GM12878 (cell line): Measurements from ENCODE around the gene MBNL1. TPM values are rescaled to one million over a fixed set of nuclear protein-coding genes. Genes with fewer than 3 reads are reported as not detected.

Experiments
- ATAC-seq: fragments of 200-7000 bp; cut with Tn5 transposase; 3 replicates; pipeline ENCODE4 v1.9.1; 2020; ENCODE audit warnings: mild to moderate bottlenecking, moderate library complexity
- BruUV-seq: library from RNA; stranded (reverse); fragments of 400-500 nt; replicated peaks from 2 replicates; lab custom pipeline; 2021; lab: Mats Ljungman, UMichigan
- CTCF ChIA-PET: fragments of 300-600 bp; sonication (Branson Sonifier 250); formaldehyde crosslinking; extraction: SDS; loops from one replicate; lab custom pipeline; 2021; ENCODE audit warnings: inconsistent platforms; lab: Yijun Ruan, JAX
- POLR2A ChIA-PET: fragments of 350-600 bp; formaldehyde crosslinking; extraction: SDS; loops from one replicate; lab custom pipeline; 2021; ENCODE audit warnings: inconsistent platforms; lab: Charles Lee
- RAD21 ChIA-PET: fragments of 300-600 bp; sonication (Branson Sonifier 250); formaldehyde crosslinking; loops from one replicate; lab custom pipeline; 2023; ENCODE audit warnings: antibody characterized with exemption; ENCODE audit not compliant: unreplicated experiment; lab: Charles Lee
- SMC1A ChIA-PET: fragments of 300-600 bp; sonication (Branson Sonifier 250); formaldehyde crosslinking; loops from one replicate; lab custom pipeline; 2023; ENCODE audit not compliant: unreplicated experiment, uncharacterized antibody; lab: Charles Lee
- DNase-seq: peaks from one replicate; pipeline ENCODE4 v3.0.0-alpha.2; 2011; ENCODE audit warnings: low read depth, low spot score
- FAIRE-seq: peaks from 3 replicates; lab custom pipeline; 2011; peaks lifted over from hg19 to GRCh38; lab: Jason Lieb, UNC
- H2AFZ ChIP-seq: 2 replicates; pipeline ENCODE4 v1.6.0; 2011; ENCODE audit warnings: low read depth, low read length, control low read depth; ENCODE audit not compliant: control insufficient read depth
- H3K27ac ChIP-seq: 2 replicates; pipeline ENCODE4 v1.5.1; 2011; ENCODE audit warnings: control low read depth; ENCODE audit not compliant: control insufficient read depth, insufficient read depth
- H3K27me3 ChIP-seq, 2 experiments: replicated peaks in 1 of 2; 2 replicates each; pipeline versions ENCODE4 v1.6.0 to v1.6.1; 2011; ENCODE audit warnings: low read length in 1 of 2; ENCODE audit not compliant: control insufficient read depth in 2 of 2, insufficient read depth in 2 of 2
- H3K36me3 ChIP-seq, 2 experiments: 2 replicates each; pipeline ENCODE4 v1.5.1; 2011; ENCODE audit warnings: low read length in 1 of 2; ENCODE audit not compliant: control insufficient read depth in 2 of 2, insufficient read depth in 2 of 2
- H3K4me1 ChIP-seq: 2 replicates; pipeline ENCODE4 v1.6.1; 2011; ENCODE audit warnings: mild to moderate bottlenecking, low read length, moderate library complexity, mixed read lengths; ENCODE audit not compliant: control insufficient read depth, insufficient read depth
- H3K4me2 ChIP-seq: 2 replicates; pipeline ENCODE4 v1.6.0; 2011; ENCODE audit warnings: control low read depth; ENCODE audit not compliant: control insufficient read depth, insufficient read depth
- H3K4me3 ChIP-seq: fragments of 200-600 bp; sonication (generic); 2 replicates; pipeline ENCODE4 v1.5.1; 2016
- H3K79me2 ChIP-seq: 2 replicates; pipeline ENCODE4 v1.6.0; 2011; ENCODE audit warnings: low read length; ENCODE audit not compliant: control insufficient read depth, insufficient read depth
- H3K9ac ChIP-seq: 2 replicates; pipeline ENCODE4 v1.8.0; 2011; ENCODE audit warnings: low read length, control low read depth, mixed read lengths; ENCODE audit not compliant: control insufficient read depth, insufficient read depth
- H3K9me3 ChIP-seq: replicated peaks from 3 replicates; pipeline ENCODE4 v1.5.1; 2011; ENCODE audit warnings: mild to moderate bottlenecking, low read length; ENCODE audit not compliant: control insufficient read depth, insufficient read depth
- H4K20me1 ChIP-seq: 2 replicates; pipeline ENCODE4 v1.6.0; 2011; ENCODE audit not compliant: control insufficient read depth, insufficient read depth
- CBX3 ChIP-seq: fragments of 200-600 bp; sonication (generic); IDR thresholded peaks from 2 replicates; pipeline ENCODE4 v1.6.1; 2016; ENCODE audit warnings: low read depth, borderline replicate concordance
- CEBPB ChIP-seq, 2 experiments: fragments of 150-350 bp in 1 of 2; IDR thresholded peaks; 2 replicates each; pipeline ENCODE4 v1.6.1; 2012 to 2014; ENCODE audit warnings: low read depth in 2 of 2, low read length in 2 of 2, borderline replicate concordance in 1 of 2, inconsistent platforms in 1 of 2
- DPF2 ChIP-seq: fragments of 450-650 bp; IDR thresholded peaks from 2 replicates; pipeline ENCODE4 v1.6.1; 2017; ENCODE audit warnings: mild to moderate bottlenecking
- FOS ChIP-seq: IDR thresholded peaks from 3 replicates; pipeline ENCODE4 v1.6.1; 2011; ENCODE audit warnings: borderline replicate concordance; ENCODE audit not compliant: insufficient read length; ENCODE audit errors: extremely low read depth
- GABPA ChIP-seq: IDR thresholded peaks from 2 replicates; pipeline ENCODE4 v1.6.1; 2014; ENCODE audit warnings: antibody characterized with exemption, low read depth, mild to moderate bottlenecking, inconsistent platforms
- IRF4 ChIP-seq: IDR thresholded peaks from 2 replicates; pipeline ENCODE4 v1.6.1; 2011; ENCODE audit warnings: low read depth, low read length
- JUNB ChIP-seq: IDR thresholded peaks from 2 replicates; pipeline ENCODE4 v1.6.1; 2016; ENCODE audit warnings: antibody characterized with exemption, mild to moderate bottlenecking
- KAT2A ChIP-seq: conservative IDR thresholded peaks from 2 replicates; pipeline ENCODE4 v1.6.1; 2011; ENCODE audit warnings: low read depth, low read length; ENCODE audit not compliant: control insufficient read depth
- KDM1A ChIP-seq: fragments of 200-600 bp; sonication (generic); IDR thresholded peaks from 2 replicates; pipeline ENCODE4 v1.6.1; 2016; ENCODE audit warnings: borderline replicate concordance
- MLLT1 ChIP-seq: fragments of 450-650 bp; IDR thresholded peaks from 2 replicates; pipeline ENCODE4 v1.6.1; 2016; ENCODE audit warnings: mild to moderate bottlenecking
- RCOR1 ChIP-seq: conservative IDR thresholded peaks from 2 replicates; pipeline ENCODE4 v1.6.1; 2012; ENCODE audit warnings: low read depth, low read length, improper control_type of control experiment
- RELB ChIP-seq: fragments of 450-650 bp; IDR thresholded peaks from 2 replicates; pipeline ENCODE4 v1.6.1; 2017; ENCODE audit warnings: low read depth, mild to moderate bottlenecking, moderate library complexity
- SUZ12 ChIP-seq: fragments of 200-600 bp; sonication (generic); IDR thresholded peaks from one replicate; pipeline ENCODE4 v1.6.1; 2018; ENCODE audit warnings: antibody characterized with exemption, mild to moderate bottlenecking; ENCODE audit not compliant: unreplicated experiment
- ZNF217 ChIP-seq: fragments of 450-650 bp; IDR thresholded peaks from 2 replicates; pipeline ENCODE4 v1.6.1; 2017; ENCODE audit warnings: antibody characterized with exemption, mild to moderate bottlenecking
- ZNF592 ChIP-seq: fragments of 450-650 bp; IDR thresholded peaks from 2 replicates; pipeline ENCODE4 v1.6.1; 2017; ENCODE audit warnings: mild to moderate bottlenecking, moderate library complexity
- WGBS: methylation state at CpG from one replicate; pipeline ENCODE4 v1.1.6; 2016; ENCODE audit warnings: low lambda C conversion rate; ENCODE audit not compliant: insufficient replicate concordance, insufficient coverage; ENCODE audit errors: missing lambda C conversion rate; 5-methylcytosine and 5-hydroxymethylcytosine counted together
- in situ Hi-C: fragments of 300-500 bp; cut with MboI; formaldehyde crosslinking; loops from 9 replicates; pipeline ENCODE4 v1.14.3; 2018; ENCODE audit warnings: mixed read lengths
- intact Hi-C: fragments of 100-400 bp; cut with micrococcal nuclease; formaldehyde crosslinking; loops from one replicate; pipeline ENCODE4 v1.14.2; 2022; ENCODE audit not compliant: unreplicated experiment
- polyA plus RNA-seq, 11 experiments: library from polyadenylated mRNA; depleted of rRNA in 4 of 11; unstranded in 6 of 11; stranded (reverse) in 5 of 11; fragments of >200 nt; fragmentation: Nextera tagmentation in 4 of 11; fragmentation: Illumina TruSeq in 1 of 11; extraction: Ambion mirVana in 4 of 11; extraction: Trizol in 1 of 11; gene quantifications; 1 replicate in 1 of 11; 2 replicates in 10 of 11; pipeline versions ENCODE4 v1.2.1 to v1.2.3, GENCODE V29; 2011 to 2016; ENCODE audit warnings: inconsistent platforms in 2 of 11, missing spikeins in 2 of 11, low read depth in 1 of 11
- total RNA-seq, 4 experiments: library from RNA; depleted of rRNA in 3 of 4; stranded (reverse); fragments of >200 nt in 3 of 4; fragmentation: Illumina TruSeq in 1 of 4; extraction: Trizol in 1 of 4; gene quantifications; 2 replicates each; pipeline versions ENCODE4 v1.2.1 to v1.2.3, GENCODE V29; 2013 to 2021

Gene MBNL1
- total and polyA plus RNA-seq, 10 of the 15 experiments (the other 5 are each of a cell fraction or from before 2014, with no cell fraction given) = 59.6 to 337 (median 143) TPM

- TF ChIP-seq CEBPB (IDR thresholded peaks at IDR 0.05; ENCODE audit: borderline replicate concordance in 1 of 2, low read depth in 2 of 2, low read length in 2 of 2) (no peak), RCOR1 (no peak), SUZ12 (no peak), ZNF217 (no peak), GABPA (no peak), DPF2 (no peak)
These were observed 104.7 kb downstream of the MBNL1 start (continued) for GRCh38 chr3:152373379-152373778.

GRCh38 chr3:152374262-152374990 is 105.7 kb downstream of the MBNL1 start:
- peak overlapping the region; percentile 30; the same call in 1 of the 2 replicates for H3K27ac ChIP-seq
- TF ChIP-seq KAT2A (no peak), IRF4 (0 out of 2 replicates have a peak, but pooled peaks have one; percentile 6), MLLT1 (no peak), CBX3 (no peak), RELB (no peak), KDM1A (no peak), ZNF592 (no peak), JUNB (no peak; the same call in 1 of the 2 replicates), RCOR1 (no peak), FOS (no peak)

More at GRCh38 chr3:152374262-152374990, 105.7 kb downstream of the MBNL1 start:
- Histone ChIP-seq H3K4me1 (peaks cover 22% of the 10 kb centered on the region), H2AFZ (no peak overlapping the region), H3K9ac (no peak overlapping the region), H3K79me2 (peaks cover 90% of the 10 kb centered on the region), H3K4me2 (no peak overlapping the region), H3K27me3 (no peaks in the 10 kb centered on the region), H4K20me1 (no peaks in the 10 kb centered on the region), H3K9me3 (peaks cover 14% of the 10 kb centered on the region), H3K4me3 (no peak overlapping the region), H3K36me3 (peaks cover 1 to 11% of the 10 kb centered on the region in 2 experiments; a peak in 2 of 4 replicates)
- intact Hi-C loops = loop anchor here (1.0 to 10.0 kb wide), 2 partner anchors 17 to 300 kb away; no protein-coding TSS in a partner anchor
- ChIA-PET RAD21 (interaction anchor here (0.7 to 2.7 kb wide), 16 partner anchors 8 to 190 kb away, joined by 3 to 13 read pairs (median 4); partner anchors contain the start of gene MBNL1), SMC1A (interaction anchor here (0.7 to 4.6 kb wide), 24 partner anchors 10 to 455 kb away, joined by 3 to 55 read pairs (median 4); no protein-coding TSS in a partner anchor), CTCF (interaction anchor here (0.7 to 3.1 kb wide), 10 partner anchors 10 to 191 kb away, joined by 3 to 21 read pairs (median 5); no protein-coding TSS in a partner anchor), POLR2A (interaction anchor here (1.0 to 1.8 kb wide), 5 partner anchors 9 to 118 kb away, joined by 3 to 5 read pairs (median 4); no protein-coding TSS in a partner anchor)
- BruUV-seq = no TSS peak
- in situ Hi-C loops = no loop called here
- ATAC-seq (peak; percentile 72), DNase-seq (no peak), FAIRE-seq (no peak)
- WGBS = 16% methylated on average over 3 of the region's 3 CpGs
